ENCODE results near the gene C6orf89.

C6orf89 gene

DNA sequence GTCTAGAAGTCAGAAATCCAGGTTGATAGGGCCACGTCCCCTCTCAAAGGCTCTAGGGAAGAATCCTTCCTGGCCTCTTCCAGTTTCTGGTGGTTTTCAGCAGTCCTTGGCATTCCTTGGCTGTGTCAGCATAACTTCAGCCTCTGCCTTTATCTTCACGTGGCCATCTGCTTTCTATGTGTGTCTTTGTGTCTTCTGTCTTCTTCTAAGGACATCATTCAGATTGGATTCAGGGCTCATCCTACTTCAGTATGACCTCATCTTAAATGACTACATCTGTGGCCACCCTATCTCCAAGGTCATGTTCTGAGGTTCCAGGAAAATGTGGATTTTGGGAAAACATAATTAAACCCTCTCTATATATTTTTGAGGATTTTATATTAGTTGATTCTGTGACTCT is 23.0 kb downstream of the C6orf89 start:
- Histone ChIP-seq H3K79me2 (ENCODE audit: low read length) (no peaks in the 10 kb centered on the region), H3K27me3 (replicated peaks; ENCODE audit: insufficient read depth, low read length) (no peaks in the 10 kb centered on the region), H3K4me3 (ENCODE audit: low read length) (no peak overlapping the region), H3K9ac (ENCODE audit: low read length) (no peak overlapping the region), H3F3A (ENCODE audit: insufficient read depth, low read length) (peaks cover 15% of the 10 kb centered on the region), H3K36me3 (replicated peaks; ENCODE audit: insufficient read depth, low read length) (no peaks in the 10 kb centered on the region; the same call in 1 of the 2 replicates), H3K9me2 (replicated peaks; ENCODE audit: insufficient read depth, low read length) (no peaks in the 10 kb centered on the region), H4K20me1 (ENCODE audit: insufficient read depth, low read length) (peaks cover 5% of the 10 kb centered on the region; the same call in 1 of the 2 replicates), H3K4me1 (ENCODE audit: low read length) (peaks cover 22% of the 10 kb centered on the region), H3K4me2 (ENCODE audit: low read depth, low read length) (no peak overlapping the region), H3K9me3 (replicated peaks; ENCODE audit: insufficient read depth, low read length) (no peaks in the 10 kb centered on the region), H3K27ac (ENCODE audit: low read length) (no peak overlapping the region), H2AFZ (ENCODE audit: low read length) (no peak overlapping the region)
- TF ChIP-seq EZH2 (optimal IDR thresholded peaks at IDR 0.05; ENCODE audit: low read depth, low read length) (no peak), EZH2phosphoT487 (IDR thresholded peaks at IDR 0.05; ENCODE audit: low read length) (no peak)
- TF ChIP-seq, protein P1, sequence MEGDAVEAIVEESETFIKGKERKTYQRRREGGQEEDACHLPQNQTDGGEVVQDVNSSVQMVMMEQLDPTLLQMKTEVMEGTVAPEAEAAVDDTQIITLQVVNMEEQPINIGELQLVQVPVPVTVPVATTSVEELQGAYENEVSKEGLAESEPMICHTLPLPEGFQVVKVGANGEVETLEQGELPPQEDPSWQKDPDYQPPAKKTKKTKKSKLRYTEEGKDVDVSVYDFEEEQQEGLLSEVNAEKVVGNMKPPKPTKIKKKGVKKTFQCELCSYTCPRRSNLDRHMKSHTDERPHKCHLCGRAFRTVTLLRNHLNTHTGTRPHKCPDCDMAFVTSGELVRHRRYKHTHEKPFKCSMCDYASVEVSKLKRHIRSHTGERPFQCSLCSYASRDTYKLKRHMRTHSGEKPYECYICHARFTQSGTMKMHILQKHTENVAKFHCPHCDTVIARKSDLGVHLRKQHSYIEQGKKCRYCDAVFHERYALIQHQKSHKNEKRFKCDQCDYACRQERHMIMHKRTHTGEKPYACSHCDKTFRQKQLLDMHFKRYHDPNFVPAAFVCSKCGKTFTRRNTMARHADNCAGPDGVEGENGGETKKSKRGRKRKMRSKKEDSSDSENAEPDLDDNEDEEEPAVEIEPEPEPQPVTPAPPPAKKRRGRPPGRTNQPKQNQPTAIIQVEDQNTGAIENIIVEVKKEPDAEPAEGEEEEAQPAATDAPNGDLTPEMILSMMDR (IDR thresholded peaks at IDR 0.05; ENCODE audit: low read length), result no peak
- no peak for DNase-seq

- no peak for DNase-seq
- TF ChIP-seq, protein P1 (IDR thresholded peaks at IDR 0.05; ENCODE audit: low read length), result no peak
- no peak for TF ChIP-seq EZH2 (optimal IDR thresholded peaks at IDR 0.05; ENCODE audit: low read depth, low read length)
- TF ChIP-seq EZH2phosphoT487 (IDR thresholded peaks at IDR 0.05; ENCODE audit: low read length), result no peak
- Histone ChIP-seq H3K9me2 (replicated peaks; ENCODE audit: insufficient read depth, low read length) (no peaks in the 10 kb centered on the region), H3K36me3 (replicated peaks; ENCODE audit: insufficient read depth, low read length) (no peaks in the 10 kb centered on the region; the same call in 1 of the 2 replicates), H3K79me2 (ENCODE audit: low read length) (no peaks in the 10 kb centered on the region), H3F3A (ENCODE audit: insufficient read depth, low read length) (peaks cover 15% of the 10 kb centered on the region), H3K27ac (ENCODE audit: low read length) (peak overlapping the region; percentile 29; the same call in 1 of the 2 replicates), H3K4me3 (ENCODE audit: low read length) (no peak overlapping the region), H3K9me3 (replicated peaks; ENCODE audit: insufficient read depth, low read length) (no peaks in the 10 kb centered on the region), H3K4me1 (ENCODE audit: low read length) (peaks cover 22% of the 10 kb centered on the region), H3K9ac (ENCODE audit: low read length) (no peak overlapping the region), H3K4me2 (ENCODE audit: low read depth, low read length) (peak overlapping the region; percentile 17; the same call in 1 of the 2 replicates), H2AFZ (ENCODE audit: low read length) (no peak overlapping the region), H3K27me3 (replicated peaks; ENCODE audit: insufficient read depth, low read length) (no peaks in the 10 kb centered on the region), H4K20me1 (ENCODE audit: insufficient read depth, low read length) (peaks cover 5% of the 10 kb centered on the region; the same call in 1 of the 2 replicates)
Observed at GRCh38 chr6:36912030-36912454, 26.3 kb downstream of the C6orf89 start.

GRCh38 chr6:36912586-36912985 is 26.8 kb downstream of the C6orf89 start:
- Histone ChIP-seq H3K4me1 (ENCODE audit: low read length) (peaks cover 22% of the 10 kb centered on the region), H3F3A (ENCODE audit: insufficient read depth, low read length) (peaks cover 15% of the 10 kb centered on the region), H3K4me2 (ENCODE audit: low read depth, low read length) (peak overlapping the region; percentile 17), H3K79me2 (ENCODE audit: low read length) (no peaks in the 10 kb centered on the region), H3K9me3 (replicated peaks; ENCODE audit: insufficient read depth, low read length) (no peaks in the 10 kb centered on the region), H2AFZ (ENCODE audit: low read length) (no peak overlapping the region), H3K36me3 (replicated peaks; ENCODE audit: insufficient read depth, low read length) (no peaks in the 10 kb centered on the region; the same call in 1 of the 2 replicates), H3K9me2 (replicated peaks; ENCODE audit: insufficient read depth, low read length) (no peaks in the 10 kb centered on the region), H3K9ac (ENCODE audit: low read length) (no peak overlapping the region), H3K27me3 (replicated peaks; ENCODE audit: insufficient read depth, low read length) (no peaks in the 10 kb centered on the region), H3K4me3 (ENCODE audit: low read length) (no peak overlapping the region), H4K20me1 (ENCODE audit: insufficient read depth, low read length) (peaks cover 5% of the 10 kb centered on the region; the same call in 1 of the 2 replicates), H3K27ac (ENCODE audit: low read length) (peak overlapping the region; percentile 29; the same call in 1 of the 2 replicates)
- DNase-seq, result peak; percentile 80
- TF ChIP-seq, protein P1 (IDR thresholded peaks at IDR 0.05; ENCODE audit: low read length), result no peak; the same call in 1 of the 2 replicates
- TF ChIP-seq EZH2phosphoT487 (IDR thresholded peaks at IDR 0.05; ENCODE audit: low read length), result no peak
- no peak for TF ChIP-seq EZH2 (optimal IDR thresholded peaks at IDR 0.05; ENCODE audit: low read depth, low read length)
